Prostate gland (tissue), 2 donors: ENCODE measurements around the gene TRIM56. TPM values are rescaled to one million over a fixed set of nuclear protein-coding genes. Genes with fewer than 3 reads are reported as not detected.

Experiments used
- DNase-seq: peaks from one replicate; pipeline ENCODE4 v3.0.0-alpha.2; 2019; ENCODE audit warnings: low spot score
- H3K27ac ChIP-seq, 2 donors: fragments of 200-600 bp; sonication (generic); 2 replicates each; pipeline ENCODE4 v1.5.1; 2017 to 2019
- H3K27me3 ChIP-seq: fragments of 200-600 bp; sonication (generic); replicated peaks from 2 replicates; pipeline ENCODE4 v1.5.1; 2019; ENCODE audit not compliant: insufficient read depth
- H3K36me3 ChIP-seq, 2 donors: fragments of 200-600 bp; sonication (generic); 1 replicate in 1 of 2; 2 replicates in 1 of 2; pipeline versions ENCODE4 v1.5.1 to v1.8.1; 2017 to 2019
- H3K4me1 ChIP-seq: fragments of 200-600 bp; sonication (generic); replicated peaks from 2 replicates; pipeline ENCODE4 v1.5.1; 2019
- H3K4me3 ChIP-seq, 2 donors: fragments of 200-600 bp; sonication (generic); 2 replicates each; pipeline ENCODE4 v1.5.1; 2017 to 2019
- H3K9me3 ChIP-seq: fragments of 200-600 bp; sonication (generic); 2 replicates; pipeline ENCODE4 v1.5.1; 2017
- POLR2A ChIP-seq: fragments of 450-650 bp; IDR thresholded peaks from one replicate; pipeline ENCODE4 v1.6.1; 2016; ENCODE audit warnings: antibody characterized with exemption, mild to moderate bottlenecking
- POLR2AphosphoS5 ChIP-seq: sonication (generic); formaldehyde crosslinking; IDR thresholded peaks from one replicate; pipeline ENCODE4 v1.6.1; 2017; ENCODE audit warnings: antibody characterized with exemption
- WGBS: methylation state at CpG from one replicate; pipeline ENCODE4 v1.1.5; 2018; 5-methylcytosine and 5-hydroxymethylcytosine counted together
- intact Hi-C: fragments of 100-400 bp; cut with DNase I; formaldehyde crosslinking; loops from one replicate; pipeline ENCODE4 v1.14.2; 2022
- total RNA-seq, 2 donors: library from RNA; depleted of rRNA; stranded (reverse); fragments of >200 nt; gene quantifications; one replicate each; pipeline ENCODE4 v1.1.0, GENCODE V29; 2016
- TF ChIP-seq, protein P1 (sequence below), 4 experiments: fragments of 200-600 bp in 2 of 4; fragments of 450-650 bp in 2 of 4; sonication (generic) in 2 of 4; IDR thresholded peaks; 1 replicate in 3 of 4; 2 replicates in 1 of 4; pipeline ENCODE4 v1.5.1; 2016 to 2019; ENCODE audit warnings: antibody characterized with exemption in 4 of 4, mild to moderate bottlenecking in 2 of 4, moderate library complexity in 2 of 4

Gene TRIM56
- total RNA-seq, 2 donors from 2014 or later = 32.0 to 36.1 TPM

DNA sequence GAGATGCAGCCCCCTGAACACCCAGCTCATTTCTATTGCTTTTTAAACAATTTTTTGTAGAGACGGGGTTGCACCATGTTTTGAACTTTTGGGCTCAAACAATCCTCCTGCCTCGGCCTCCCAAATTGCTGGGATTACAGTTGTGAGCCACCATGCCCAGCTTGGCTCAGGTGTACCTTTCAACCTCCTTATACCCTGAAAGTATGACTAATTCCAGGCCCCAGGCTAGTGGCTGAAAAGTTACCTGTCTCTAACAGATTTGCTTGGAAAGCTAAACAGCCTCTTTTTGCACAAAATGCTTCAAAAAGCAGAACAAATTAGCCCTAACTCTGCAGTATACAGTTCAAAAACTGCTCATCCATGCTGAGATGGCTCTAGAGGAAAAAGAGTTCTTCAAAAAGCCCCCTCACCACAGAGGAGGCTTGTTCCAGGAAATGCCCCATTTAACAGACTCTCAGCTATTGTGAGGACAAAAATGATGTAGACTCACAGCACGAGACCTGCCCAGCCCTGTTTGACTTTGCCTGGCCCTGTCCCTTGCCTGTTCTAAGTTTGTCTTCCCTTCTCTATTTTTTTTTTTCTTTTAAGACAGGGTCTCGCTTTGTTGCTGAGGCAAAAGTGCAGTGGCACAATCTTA is 55.6 kb downstream of the TRIM56 start:
- intact Hi-C loops = loop anchor here (5.0 kb wide), 1 partner anchor 141 kb away; no protein-coding TSS in a partner anchor
- Histone ChIP-seq H3K36me3 (no peaks in the 10 kb centered on the region), H3K27ac (no peak overlapping the region), H3K4me3 (no peak overlapping the region), H3K27me3 (no peaks in the 10 kb centered on the region), H3K9me3 (no peaks in the 10 kb centered on the region), H3K4me1 (no peaks in the 10 kb centered on the region)
- WGBS = 71% methylated on average over 4 of the region's 4 CpGs
- no peak for DNase-seq
- TF ChIP-seq POLR2A (no peak), POLR2AphosphoS5 (no peak)
- TF ChIP-seq, protein P1, sequence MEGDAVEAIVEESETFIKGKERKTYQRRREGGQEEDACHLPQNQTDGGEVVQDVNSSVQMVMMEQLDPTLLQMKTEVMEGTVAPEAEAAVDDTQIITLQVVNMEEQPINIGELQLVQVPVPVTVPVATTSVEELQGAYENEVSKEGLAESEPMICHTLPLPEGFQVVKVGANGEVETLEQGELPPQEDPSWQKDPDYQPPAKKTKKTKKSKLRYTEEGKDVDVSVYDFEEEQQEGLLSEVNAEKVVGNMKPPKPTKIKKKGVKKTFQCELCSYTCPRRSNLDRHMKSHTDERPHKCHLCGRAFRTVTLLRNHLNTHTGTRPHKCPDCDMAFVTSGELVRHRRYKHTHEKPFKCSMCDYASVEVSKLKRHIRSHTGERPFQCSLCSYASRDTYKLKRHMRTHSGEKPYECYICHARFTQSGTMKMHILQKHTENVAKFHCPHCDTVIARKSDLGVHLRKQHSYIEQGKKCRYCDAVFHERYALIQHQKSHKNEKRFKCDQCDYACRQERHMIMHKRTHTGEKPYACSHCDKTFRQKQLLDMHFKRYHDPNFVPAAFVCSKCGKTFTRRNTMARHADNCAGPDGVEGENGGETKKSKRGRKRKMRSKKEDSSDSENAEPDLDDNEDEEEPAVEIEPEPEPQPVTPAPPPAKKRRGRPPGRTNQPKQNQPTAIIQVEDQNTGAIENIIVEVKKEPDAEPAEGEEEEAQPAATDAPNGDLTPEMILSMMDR (IDR thresholded peaks at IDR 0.05) = no peak

Other genes with a start within 250 kb of the TRIM56 start
- gene SLC12A9, start 232.8 kb upstream of the TRIM56 start, total RNA-seq = 10 to 100 TPM; 22.0 to 29.4 TPM
- gene TRIP6, start 218.1 kb upstream of the TRIM56 start, total RNA-seq = 100 to 1,000 TPM in 1 of 2 donors, 10 to 100 TPM in 1; 65.9 to 113 TPM
- 100 to 1,000 TPM; 105 to 182 TPM for gene SRRT, start 210.4 kb upstream of the TRIM56 start, total RNA-seq
- gene UFSP1, start 195.8 kb upstream of the TRIM56 start, total RNA-seq = 1 to 10 TPM; 6.4 to 8.4 TPM
- gene ACHE, start 189.6 kb upstream of the TRIM56 start, total RNA-seq = 10 to 100 TPM in 1 of 2 donors, 1 to 10 TPM in 1; 6.6 to 17.5 TPM
- 10 to 100 TPM; 28.8 to 46.0 TPM for gene MUC3A, start 135.9 kb upstream of the TRIM56 start, total RNA-seq
- 10 to 100 TPM in 1 of 2 donors, 1 to 10 TPM in 1; 4.0 to 20.9 TPM for gene MUC12, start 115.9 kb upstream of the TRIM56 start, total RNA-seq
- gene MUC17, start 65.4 kb upstream of the TRIM56 start, total RNA-seq = under 1 TPM in 1 of 2 donors, not detected in 1; 0.23 TPM
- gene SERPINE1, start 41.6 kb downstream of the TRIM56 start, total RNA-seq = 10 to 100 TPM in 1 of 2 donors, 1 to 10 TPM in 1; 3.7 to 24.4 TPM
- 10 to 100 TPM; 47.2 to 90.0 TPM for gene AP1S1, start 69.0 kb downstream of the TRIM56 start, total RNA-seq
- gene VGF, start 80.1 kb downstream of the TRIM56 start, total RNA-seq = under 1 TPM; 0.14 to 0.68 TPM
- not detected for gene NAT16, start 94.8 kb downstream of the TRIM56 start, total RNA-seq
- not detected for gene MOGAT3, start 115.6 kb downstream of the TRIM56 start, total RNA-seq
- gene PLOD3, start 132.1 kb downstream of the TRIM56 start, total RNA-seq = 10 to 100 TPM; 24.2 to 52.5 TPM
- gene ZNHIT1, start 132.7 kb downstream of the TRIM56 start, total RNA-seq = 100 to 1,000 TPM in 1 of 2 donors, 10 to 100 TPM in 1; 75.2 to 109 TPM
- gene CLDN15, start 152.3 kb downstream of the TRIM56 start, total RNA-seq = 10 to 100 TPM in 1 of 2 donors, 1 to 10 TPM in 1; 9.2 to 17.4 TPM
- 100 to 1,000 TPM; 238 to 256 TPM for gene FIS1, start 159.6 kb downstream of the TRIM56 start, total RNA-seq
- gene IFT22, start 236.3 kb downstream of the TRIM56 start, total RNA-seq = 10 to 100 TPM; 24.7 to 37.7 TPM